ENCODE results near the gene FYB1. TPM values are rescaled to one million over a fixed set of nuclear protein-coding genes. Genes with fewer than 3 reads are reported as not detected.
A peak's percentile ranks its signal among the peaks of the same experiment; 100 is the strongest.

The FYB1 gene
- total RNA-seq, 1 experiment from 2014 or later = 0.42 TPM

- POLR2A ChIA-PET = no interaction called here
- H4K20me1 ChIP-seq (ENCODE audit: insufficient read depth) = no peaks in the 10 kb centered on the region
- H3K4me1 ChIP-seq (ENCODE audit: control insufficient read depth in 1 of 2, insufficient read depth in 2 of 2, low read length in 2 of 2) = no peaks in the 10 kb centered on the region
- H3K4me3 ChIP-seq (replicated peaks in 1 of 2; ENCODE audit: low read depth in 1 of 2, low read length in 2 of 2) = no peak overlapping the region
- DNase-seq (ENCODE audit: low read depth, low spot score) = peak; percentile 10
- peak; percentile 54 for ATAC-seq
- no peaks in the 10 kb centered on the region for H3K9me3 ChIP-seq (ENCODE audit: control insufficient read depth in 1 of 2, insufficient read depth in 1 of 2, low read depth in 1 of 2, low read length in 2 of 2)
- intact Hi-C loops (cut with micrococcal nuclease) = loop anchor here (1.0 to 5.0 kb wide), 3 partner anchors 134 to 421 kb away; no protein-coding TSS in a partner anchor
- no peak for TF ChIP-seq ZFX (IDR thresholded peaks at IDR 0.05)
- TF ChIP-seq, protein P1, sequence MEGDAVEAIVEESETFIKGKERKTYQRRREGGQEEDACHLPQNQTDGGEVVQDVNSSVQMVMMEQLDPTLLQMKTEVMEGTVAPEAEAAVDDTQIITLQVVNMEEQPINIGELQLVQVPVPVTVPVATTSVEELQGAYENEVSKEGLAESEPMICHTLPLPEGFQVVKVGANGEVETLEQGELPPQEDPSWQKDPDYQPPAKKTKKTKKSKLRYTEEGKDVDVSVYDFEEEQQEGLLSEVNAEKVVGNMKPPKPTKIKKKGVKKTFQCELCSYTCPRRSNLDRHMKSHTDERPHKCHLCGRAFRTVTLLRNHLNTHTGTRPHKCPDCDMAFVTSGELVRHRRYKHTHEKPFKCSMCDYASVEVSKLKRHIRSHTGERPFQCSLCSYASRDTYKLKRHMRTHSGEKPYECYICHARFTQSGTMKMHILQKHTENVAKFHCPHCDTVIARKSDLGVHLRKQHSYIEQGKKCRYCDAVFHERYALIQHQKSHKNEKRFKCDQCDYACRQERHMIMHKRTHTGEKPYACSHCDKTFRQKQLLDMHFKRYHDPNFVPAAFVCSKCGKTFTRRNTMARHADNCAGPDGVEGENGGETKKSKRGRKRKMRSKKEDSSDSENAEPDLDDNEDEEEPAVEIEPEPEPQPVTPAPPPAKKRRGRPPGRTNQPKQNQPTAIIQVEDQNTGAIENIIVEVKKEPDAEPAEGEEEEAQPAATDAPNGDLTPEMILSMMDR (IDR thresholded peaks at IDR 0.05 in 2 of 3, conservative IDR thresholded peaks at IDR 0.05 in 1 of 3; ENCODE audit: borderline replicate concordance in 1 of 3, insufficient read depth in 1 of 3, low read depth in 2 of 3, low read length in 2 of 3) = peak; percentile 14 to 50 (median 43); a peak in 4 of 6 replicates
- TF ChIP-seq SRF (IDR thresholded peaks at IDR 0.05; ENCODE audit: low read depth) = no peak
- TF ChIP-seq RAD21 (IDR thresholded peaks at IDR 0.05; ENCODE audit: low read depth) = peak; percentile 60
- no peak for TF ChIP-seq TCF7L2 (IDR thresholded peaks at IDR 0.05; ENCODE audit: borderline replicate concordance, extremely low read depth, insufficient read depth, insufficient read length)
- RAD21 ChIA-PET (ENCODE audit: low non-redundant PET in 1 of 2, low total read pairs in 2 of 2, uncharacterized antibody in 2 of 2, unreplicated experiment in 2 of 2) = no interaction called here
- H3K4me2 ChIP-seq (ENCODE audit: low read length) = no peak overlapping the region
- H2AFZ ChIP-seq (ENCODE audit: low read depth, low read length, poor library complexity, severe bottlenecking) = peak overlapping the region; percentile 90
- no TSS peak for BruUV-seq (replicated peaks)
- H3K27ac ChIP-seq (ENCODE audit: low read depth, low read length) = no peak overlapping the region
- no peak overlapping the region for H3K9ac ChIP-seq (ENCODE audit: low read length)
- H3K27me3 ChIP-seq (ENCODE audit: insufficient read depth, low read length) = no peaks in the 10 kb centered on the region
- H3K9me2 ChIP-seq (ENCODE audit: insufficient read depth) = no peaks in the 10 kb centered on the region
- CTCF ChIA-PET = interaction anchor here (1.0 kb wide), 1 partner anchor 69 kb away, joined by 3 read pairs; no protein-coding TSS in a partner anchor
- no peaks in the 10 kb centered on the region for H3K79me2 ChIP-seq (ENCODE audit: insufficient read depth, low read length)
- H3K36me3 ChIP-seq (ENCODE audit: control insufficient read depth in 1 of 2, insufficient read depth in 2 of 2, low read length in 2 of 2) = no peaks in the 10 kb centered on the region
Observed at GRCh38 chr5:39148983-39149534, 70.3 kb downstream of the FYB1 start.

DNA sequence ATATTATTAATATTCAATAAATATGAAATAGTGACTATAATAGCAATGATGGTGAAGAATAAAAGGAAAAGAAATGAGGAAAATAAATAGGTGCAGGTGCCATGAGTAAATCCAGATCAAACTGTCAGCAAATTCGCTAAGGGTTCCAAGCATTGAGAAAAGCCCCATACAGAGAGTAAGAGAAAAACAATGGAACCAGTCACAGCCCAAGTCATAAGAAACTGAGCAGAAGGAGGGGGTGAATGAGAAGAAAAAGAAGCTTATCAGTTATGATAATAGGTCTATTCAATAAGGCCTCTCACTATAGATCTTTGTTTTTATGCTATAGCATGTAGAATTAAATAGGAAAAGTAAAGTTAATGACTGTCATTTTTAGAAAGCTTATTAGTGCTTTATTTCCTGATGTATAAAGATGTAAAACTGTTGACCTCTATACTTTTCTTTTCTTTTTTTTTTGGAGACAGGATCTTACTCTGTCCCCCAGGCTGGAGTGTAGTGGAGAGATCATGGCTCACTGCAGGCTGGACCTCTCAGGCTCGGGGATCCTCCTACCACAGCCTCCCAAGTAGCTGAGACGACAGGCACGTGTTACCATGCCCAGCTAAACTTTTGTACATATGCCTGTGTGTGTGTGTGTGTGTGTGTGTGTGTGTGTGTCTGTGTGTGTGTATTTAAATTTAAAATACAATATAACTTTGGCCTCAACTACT is 72.4 kb downstream of the FYB1 start:
- no peaks in the 10 kb centered on the region for H4K20me1 ChIP-seq (ENCODE audit: insufficient read depth)
- no TSS peak for BruUV-seq (replicated peaks)
- no peaks in the 10 kb centered on the region for H3K9me3 ChIP-seq (ENCODE audit: control insufficient read depth in 1 of 2, insufficient read depth in 1 of 2, low read depth in 1 of 2, low read length in 2 of 2)

More for the DNA sequence above, 72.4 kb downstream of the FYB1 start:
- H3K4me2 ChIP-seq (ENCODE audit: low read length) = no peak overlapping the region
- POLR2A ChIA-PET = no interaction called here
- CTCF ChIA-PET = interaction anchor here (0.6 to 2.1 kb wide), 2 partner anchors 229 to 1261 kb away, joined by 3 to 7 read pairs; no protein-coding TSS in a partner anchor
- RAD21 ChIA-PET (ENCODE audit: low non-redundant PET in 1 of 2, low total read pairs in 2 of 2, uncharacterized antibody in 2 of 2, unreplicated experiment in 2 of 2) = no interaction called here
- no peak for DNase-seq (ENCODE audit: low read depth, low spot score)
- no peaks in the 10 kb centered on the region for H3K9me2 ChIP-seq (ENCODE audit: insufficient read depth)
- intact Hi-C loops (cut with micrococcal nuclease) = loop anchor here (5.0 kb wide), 1 partner anchor 400 kb away; no protein-coding TSS in a partner anchor
- no peaks in the 10 kb centered on the region for H3K4me1 ChIP-seq (ENCODE audit: control insufficient read depth in 1 of 2, insufficient read depth in 2 of 2, low read length in 2 of 2)
- H3K79me2 ChIP-seq (ENCODE audit: insufficient read depth, low read length) = no peaks in the 10 kb centered on the region
- no peak overlapping the region for H3K27ac ChIP-seq (ENCODE audit: low read depth, low read length)
- ATAC-seq = no peak
- H3K36me3 ChIP-seq (ENCODE audit: control insufficient read depth in 1 of 2, insufficient read depth in 2 of 2, low read length in 2 of 2) = no peaks in the 10 kb centered on the region
- H3K4me3 ChIP-seq (replicated peaks in 1 of 2; ENCODE audit: low read depth in 1 of 2, low read length in 2 of 2) = no peak overlapping the region
- TF ChIP-seq FOSL1 (IDR thresholded peaks at IDR 0.05; ENCODE audit: low read depth) (no peak), POLR2A (IDR thresholded peaks at IDR 0.05; ENCODE audit: borderline replicate concordance, extremely low read depth, insufficient read depth, insufficient read length) (no peak), ZNF274 (IDR thresholded peaks at IDR 0.05; ENCODE audit: low read depth, low read length) (no peak), ZFX (IDR thresholded peaks at IDR 0.05) (no peak), SRF (IDR thresholded peaks at IDR 0.05; ENCODE audit: low read depth) (no peak), RAD21 (IDR thresholded peaks at IDR 0.05; ENCODE audit: low read depth) (no peak), EZH2phosphoT487 (IDR thresholded peaks at IDR 0.05; ENCODE audit: borderline replicate concordance) (no peak), EGR1 (IDR thresholded peaks at IDR 0.05; ENCODE audit: low read depth) (no peak), CBX3 (IDR thresholded peaks at IDR 0.05; ENCODE audit: low read depth) (no peak), YY1 (IDR thresholded peaks at IDR 0.05; ENCODE audit: extremely low read depth, insufficient replicate concordance, low read depth, low read length) (no peak), JUND (IDR thresholded peaks at IDR 0.05) (no peak), EZH2 (IDR thresholded peaks at IDR 0.05) (no peak)
- TF ChIP-seq, protein P1 (IDR thresholded peaks at IDR 0.05 in 2 of 3, conservative IDR thresholded peaks at IDR 0.05 in 1 of 3; ENCODE audit: borderline replicate concordance in 1 of 3, insufficient read depth in 1 of 3, low read depth in 2 of 3, low read length in 2 of 3) = no peak
- H3K9ac ChIP-seq (ENCODE audit: low read length) = no peak overlapping the region
- no peaks in the 10 kb centered on the region for H3K27me3 ChIP-seq (ENCODE audit: insufficient read depth, low read length)
- H2AFZ ChIP-seq (ENCODE audit: low read depth, low read length, poor library complexity, severe bottlenecking) = no peak overlapping the region

All from HCT116 (cell line).